ENCODE results near the gene MPO. TPM values are rescaled to one million over a fixed set of nuclear protein-coding genes. Genes with fewer than 3 reads are reported as not detected.

The MPO gene
- polyA plus RNA-seq, 3 donors: 4.2 to 7.5 (median 6.0) TPM

DNA sequence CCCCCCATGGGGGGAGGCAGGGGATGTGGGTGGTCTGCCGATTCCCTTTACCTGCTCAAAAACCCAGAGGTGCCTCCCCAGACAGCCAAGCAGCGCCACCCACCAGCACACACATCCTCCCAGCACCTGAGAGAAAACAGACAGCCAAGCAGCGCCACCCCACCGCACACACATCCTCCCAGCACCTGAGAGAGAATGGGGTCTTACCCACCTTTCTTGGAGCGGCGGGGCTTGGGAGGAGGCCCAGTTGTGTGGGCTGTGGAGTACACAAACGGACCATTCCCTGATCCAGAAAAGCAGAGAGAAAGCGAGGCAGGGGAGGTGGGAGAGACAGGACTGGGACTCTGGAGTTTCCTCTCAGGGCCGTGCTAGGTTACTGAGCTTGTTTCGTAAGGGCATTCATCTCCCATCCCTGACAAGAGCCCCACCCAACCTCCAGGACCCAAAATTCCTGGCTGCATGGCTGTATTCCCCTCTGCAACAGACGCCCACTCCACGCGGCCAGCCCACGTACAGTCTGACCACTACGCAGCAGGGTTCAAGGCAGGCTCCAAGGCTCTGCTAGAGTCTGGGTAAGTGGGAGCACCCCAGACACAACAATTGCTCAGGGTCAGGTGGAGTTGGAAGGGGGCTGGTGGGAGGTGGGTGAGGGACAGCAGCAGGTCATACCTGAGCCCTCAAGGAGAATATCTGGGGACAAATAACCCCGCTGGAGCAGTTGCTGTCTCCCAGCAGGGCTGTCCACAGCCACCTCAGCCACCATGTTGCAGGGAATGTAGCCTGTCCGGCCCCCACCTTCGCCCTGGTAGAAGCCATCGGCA lies 25.6 kb upstream of the MPO start:
- H3K4me1 ChIP-seq (ENCODE audit: control insufficient read depth in 1 of 2, insufficient read depth in 2 of 2, low read length in 2 of 2): peaks cover 61 to 67% of the 10 kb centered on the region in 2 donors
- DNase-seq: no peak
- H3K27me3 ChIP-seq (ENCODE audit: control insufficient read depth in 2 of 2, insufficient read depth in 2 of 2, low read length in 2 of 2): no peaks in the 10 kb centered on the region
- Mint-ChIP-seq H3K27me3 (ENCODE audit: low read depth in 3 of 3) (peaks cover 6 to 9% (median 9%) of the 10 kb centered on the region in 3 donors), H3K36me3 (peaks cover 3 to 4% of the 10 kb centered on the region in 2 donors), H3K4me3 (no peak overlapping the region), H3K27ac (peak overlapping the region in 2 of 7 donors; percentile 70 to 85), H3K9me3 (no peaks in the 10 kb centered on the region), H3K4me1 (peaks cover 66% of the 10 kb centered on the region)
- H3K79me2 ChIP-seq (ENCODE audit: insufficient read depth, low read length): peaks cover 32% of the 10 kb centered on the region
- TF ChIP-seq, protein P1, sequence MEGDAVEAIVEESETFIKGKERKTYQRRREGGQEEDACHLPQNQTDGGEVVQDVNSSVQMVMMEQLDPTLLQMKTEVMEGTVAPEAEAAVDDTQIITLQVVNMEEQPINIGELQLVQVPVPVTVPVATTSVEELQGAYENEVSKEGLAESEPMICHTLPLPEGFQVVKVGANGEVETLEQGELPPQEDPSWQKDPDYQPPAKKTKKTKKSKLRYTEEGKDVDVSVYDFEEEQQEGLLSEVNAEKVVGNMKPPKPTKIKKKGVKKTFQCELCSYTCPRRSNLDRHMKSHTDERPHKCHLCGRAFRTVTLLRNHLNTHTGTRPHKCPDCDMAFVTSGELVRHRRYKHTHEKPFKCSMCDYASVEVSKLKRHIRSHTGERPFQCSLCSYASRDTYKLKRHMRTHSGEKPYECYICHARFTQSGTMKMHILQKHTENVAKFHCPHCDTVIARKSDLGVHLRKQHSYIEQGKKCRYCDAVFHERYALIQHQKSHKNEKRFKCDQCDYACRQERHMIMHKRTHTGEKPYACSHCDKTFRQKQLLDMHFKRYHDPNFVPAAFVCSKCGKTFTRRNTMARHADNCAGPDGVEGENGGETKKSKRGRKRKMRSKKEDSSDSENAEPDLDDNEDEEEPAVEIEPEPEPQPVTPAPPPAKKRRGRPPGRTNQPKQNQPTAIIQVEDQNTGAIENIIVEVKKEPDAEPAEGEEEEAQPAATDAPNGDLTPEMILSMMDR (IDR thresholded peaks at IDR 0.05): no peak
- H4K20me1 ChIP-seq (ENCODE audit: insufficient read depth, low read length): no peaks in the 10 kb centered on the region
- H3K4me2 ChIP-seq (replicated peaks; ENCODE audit: extremely low read depth, low read length, poor library complexity, severe bottlenecking): no peak overlapping the region
- H3K36me3 ChIP-seq (replicated peaks in 1 of 2; ENCODE audit: control insufficient read depth in 1 of 2, insufficient read depth in 2 of 2, low read length in 2 of 2): no peaks in the 10 kb centered on the region
- WGBS (ENCODE audit: insufficient coverage): 77% methylated on average over 12 of the region's 19 CpGs
- no peak overlapping the region for H3K4me3 ChIP-seq (replicated peaks in 1 of 3; ENCODE audit: low read depth in 2 of 3, low read length in 3 of 3)
- H3K9ac ChIP-seq (ENCODE audit: insufficient read depth, low read length, poor library complexity, severe bottlenecking): no peak overlapping the region
- H3K9me3 ChIP-seq (replicated peaks in 1 of 2; ENCODE audit: control insufficient read depth in 1 of 2, insufficient read depth in 1 of 2, low read length in 2 of 2): no peaks in the 10 kb centered on the region
- no peak overlapping the region for H3K27ac ChIP-seq (ENCODE audit: low read depth in 1 of 2, low read length in 2 of 2)
- no peak overlapping the region for H2AFZ ChIP-seq (ENCODE audit: insufficient read depth, low read depth, low read length, poor library complexity, severe bottlenecking)
- intact Hi-C loops (cut with micrococcal nuclease): no loop called here

DNA sequence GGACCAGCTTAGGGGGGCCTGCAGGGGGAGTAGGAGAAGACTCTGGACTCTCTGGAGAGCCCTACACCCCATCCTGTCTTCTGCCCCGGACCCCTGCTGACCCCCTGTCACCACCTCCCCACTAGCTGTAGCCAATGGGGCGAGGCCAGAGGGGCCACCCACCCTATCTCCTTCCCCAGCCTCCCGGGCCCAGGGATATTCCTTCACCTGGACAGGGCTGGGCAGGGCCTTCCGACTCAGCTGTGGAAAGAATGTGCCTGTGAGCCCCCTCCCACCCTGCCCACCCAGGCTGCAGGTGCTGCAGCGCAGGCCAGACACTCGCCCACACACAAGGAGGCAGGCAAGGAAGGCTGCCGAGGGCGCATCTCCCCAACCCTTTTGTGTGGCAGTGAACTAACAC lies 24.9 kb upstream of the MPO start:
- TF ChIP-seq, protein P1 (IDR thresholded peaks at IDR 0.05): no peak
- Mint-ChIP-seq H3K9me3 (no peaks in the 10 kb centered on the region), H3K27me3 (ENCODE audit: low read depth in 3 of 3) (peaks cover 6 to 9% (median 9%) of the 10 kb centered on the region in 3 donors), H3K27ac (no peak overlapping the region), H3K4me3 (no peak overlapping the region), H3K36me3 (peaks cover 4 to 7% of the 10 kb centered on the region in 2 donors), H3K4me1 (peaks cover 73% of the 10 kb centered on the region)
- DNase-seq: no peak
- H3K4me1 ChIP-seq (ENCODE audit: control insufficient read depth in 1 of 2, insufficient read depth in 2 of 2, low read length in 2 of 2): peaks cover 67 to 74% of the 10 kb centered on the region in 2 donors
- no peaks in the 10 kb centered on the region for H3K36me3 ChIP-seq (replicated peaks in 1 of 2; ENCODE audit: control insufficient read depth in 1 of 2, insufficient read depth in 2 of 2, low read length in 2 of 2)
- H4K20me1 ChIP-seq (ENCODE audit: insufficient read depth, low read length): no peaks in the 10 kb centered on the region
- no peak overlapping the region for H2AFZ ChIP-seq (ENCODE audit: insufficient read depth, low read depth, low read length, poor library complexity, severe bottlenecking)
- H3K9me3 ChIP-seq (replicated peaks in 1 of 2; ENCODE audit: control insufficient read depth in 1 of 2, insufficient read depth in 1 of 2, low read length in 2 of 2): no peaks in the 10 kb centered on the region
- peaks cover 40% of the 10 kb centered on the region for H3K79me2 ChIP-seq (ENCODE audit: insufficient read depth, low read length)
- 79% methylated on average over 6 of the region's 8 CpGs for WGBS (ENCODE audit: insufficient coverage)
- H3K4me3 ChIP-seq (replicated peaks in 1 of 3; ENCODE audit: low read depth in 2 of 3, low read length in 3 of 3): no peak overlapping the region
- no peak overlapping the region for H3K9ac ChIP-seq (ENCODE audit: insufficient read depth, low read length, poor library complexity, severe bottlenecking)
- intact Hi-C loops (cut with micrococcal nuclease): no loop called here
- H3K27ac ChIP-seq (ENCODE audit: low read depth in 1 of 2, low read length in 2 of 2): no peak overlapping the region
- no peak overlapping the region for H3K4me2 ChIP-seq (replicated peaks; ENCODE audit: extremely low read depth, low read length, poor library complexity, severe bottlenecking)
- no peaks in the 10 kb centered on the region for H3K27me3 ChIP-seq (ENCODE audit: control insufficient read depth in 2 of 2, insufficient read depth in 2 of 2, low read length in 2 of 2)

Measured in CD14-positive monocyte (primary cell).